ENCODE measurements around the gene TNPO3. TPM values are rescaled to one million over a fixed set of nuclear protein-coding genes. Genes with fewer than 3 reads are reported as not detected.

The TNPO3 gene
- total and polyA plus RNA-seq, 8 donors = 32.5 to 40.5 (median 37.5) TPM

GRCh38 chr7:129037585-129037984 is 17.3 kb downstream of the TNPO3 start:
- Histone ChIP-seq H3K4me3 (no peak overlapping the region), H3K27ac (no peak overlapping the region), H3K27me3 (no peaks in the 10 kb centered on the region), H3K4me1 (peaks cover 3 to 15% of the 10 kb centered on the region in 2 donors), H3K36me3 (peaks cover 0 to 49% of the 10 kb centered on the region in 2 donors), H3K9me3 (no peaks in the 10 kb centered on the region)
- no peak for TF ChIP-seq CTCF (IDR thresholded peaks at IDR 0.05)
- DNase-seq (no peak), ATAC-seq (no peak)
- intact Hi-C loops (cut with DNase I) = no loop called here

- peaks cover 0 to 48% of the 10 kb centered on the region in 2 donors for H3K36me3 ChIP-seq
- no peaks in the 10 kb centered on the region for H3K27me3 ChIP-seq
- H3K9me3 ChIP-seq = no peaks in the 10 kb centered on the region
- DNase-seq (no peak), ATAC-seq (no peak)
- intact Hi-C loops (cut with DNase I) = no loop called here
- H3K4me1 ChIP-seq = peaks cover 0 to 7% of the 10 kb centered on the region in 2 donors
- TF ChIP-seq CTCF (IDR thresholded peaks at IDR 0.05) = no peak
- H3K27ac ChIP-seq = no peak overlapping the region
- no peak overlapping the region for H3K4me3 ChIP-seq
These were observed 22.9 kb downstream of the TNPO3 start for GRCh38 chr7:129032017-129032416.

GRCh38 chr7:129030440-129030839 is 24.5 kb downstream of the TNPO3 start:
- no peaks in the 10 kb centered on the region for H3K9me3 ChIP-seq
- H3K36me3 ChIP-seq = peaks cover 0 to 37% of the 10 kb centered on the region in 2 donors
- H3K4me3 ChIP-seq = no peak overlapping the region
- no peak for DNase-seq
- TF ChIP-seq CTCF (IDR thresholded peaks at IDR 0.05) = no peak
- intact Hi-C loops (cut with DNase I) = no loop called here
- no peaks in the 10 kb centered on the region for H3K27me3 ChIP-seq
- peaks cover 0 to 7% of the 10 kb centered on the region in 2 donors for H3K4me1 ChIP-seq
- H3K27ac ChIP-seq = no peak overlapping the region
- ATAC-seq = no peak

GRCh38 chr7:129024125-129024524 is 30.8 kb downstream of the TNPO3 start:
- peaks cover 0 to 2% of the 10 kb centered on the region in 2 donors for H3K36me3 ChIP-seq
- DNase-seq = no peak
- H3K27ac ChIP-seq = no peak overlapping the region
- peaks cover 0 to 21% of the 10 kb centered on the region in 2 donors for H3K4me1 ChIP-seq
- intact Hi-C loops (cut with DNase I) = no loop called here
- H3K4me3 ChIP-seq = no peak overlapping the region
- H3K27me3 ChIP-seq = no peaks in the 10 kb centered on the region
- no peaks in the 10 kb centered on the region for H3K9me3 ChIP-seq
- no peak for TF ChIP-seq CTCF (IDR thresholded peaks at IDR 0.05)
- no peak for ATAC-seq

GRCh38 chr7:129021656-129022055 is 33.3 kb downstream of the TNPO3 start:
- Histone ChIP-seq H3K27me3 (no peaks in the 10 kb centered on the region), H3K9me3 (no peaks in the 10 kb centered on the region), H3K27ac (no peak overlapping the region), H3K4me1 (peaks cover 0 to 16% of the 10 kb centered on the region in 2 donors), H3K4me3 (no peak overlapping the region), H3K36me3 (peaks cover 0 to 13% of the 10 kb centered on the region in 2 donors)
- DNase-seq (no peak), ATAC-seq (no peak)
- intact Hi-C loops (cut with DNase I) = no loop called here
- no peak for TF ChIP-seq CTCF (IDR thresholded peaks at IDR 0.05)

All from left lung (tissue), 10 donors.